ENCODE results near the gene CRISP3. TPM values are rescaled to one million over a fixed set of nuclear protein-coding genes. Genes with fewer than 3 reads are reported as not detected.

CRISP3 gene
- total and polyA plus RNA-seq, 10 of the 15 experiments (the other 5 are each of a cell fraction or from before 2014, with no cell fraction given) = not detected

DNA sequence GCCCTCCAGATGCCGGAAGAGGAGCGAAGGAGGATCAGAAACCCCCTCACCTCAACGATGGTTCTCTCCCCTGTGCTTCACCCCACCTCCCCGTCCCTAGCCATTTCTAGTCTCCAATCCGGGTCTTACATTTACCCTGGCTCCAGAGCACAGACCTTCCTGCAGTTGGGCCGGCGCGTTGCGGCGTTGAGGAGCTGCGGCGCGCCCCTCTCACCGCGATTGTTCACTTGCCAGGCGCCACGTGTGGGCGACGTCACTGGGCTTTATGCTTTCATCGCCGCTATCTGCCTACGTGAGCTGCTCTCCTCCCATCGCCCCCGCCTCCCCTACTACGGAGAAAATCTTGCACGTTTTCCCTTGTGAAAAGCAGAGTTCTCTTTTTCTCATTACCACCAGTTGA is 30.8 kb downstream of the CRISP3 start, which contains the start of gene CRISP2:
TSS of gene CRISP2 (minus strand) at position 198 of the 400 bp plus-strand sequence. CDS start 4,347 bp downstream, outside the sequence.
- Histone ChIP-seq H3K4me2 (ENCODE audit: control insufficient read depth, insufficient read depth) (no peak within 1 kb of the TSS), H3K79me2 (ENCODE audit: control insufficient read depth, insufficient read depth, low read length) (no peaks in the 10 kb centered on the region), H4K20me1 (ENCODE audit: control insufficient read depth, insufficient read depth) (no peaks in the 10 kb centered on the region), H3K9ac (ENCODE audit: control insufficient read depth, insufficient read depth, low read length) (no peak within 1 kb of the TSS), H3K27ac (ENCODE audit: control insufficient read depth, insufficient read depth) (no peak within 1 kb of the TSS), H2AFZ (ENCODE audit: control insufficient read depth, low read depth, low read length) (no peak within 1 kb of the TSS), H3K4me3 (no peak within 1 kb of the TSS), H3K36me3 (ENCODE audit: control insufficient read depth in 2 of 2, insufficient read depth in 2 of 2, low read length in 1 of 2) (no peaks in the 10 kb centered on the region), H3K9me3 (replicated peaks; ENCODE audit: control insufficient read depth, insufficient read depth, low read length) (no peaks in the 10 kb centered on the region), H3K27me3 (replicated peaks in 1 of 2; ENCODE audit: control insufficient read depth in 2 of 2, insufficient read depth in 2 of 2, low read length in 1 of 2) (no peaks in the 10 kb centered on the region), H3K4me1 (ENCODE audit: control insufficient read depth, insufficient read depth, low read length) (no peaks in the 10 kb centered on the region)
- intact Hi-C loops (cut with micrococcal nuclease; ENCODE audit: unreplicated experiment) = no loop called here
- RAD21 ChIA-PET (ENCODE audit: unreplicated experiment) = no interaction called here
- in situ Hi-C loops (cut with MboI) = no loop called here
- POLR2A ChIA-PET = no interaction called here
- SMC1A ChIA-PET (ENCODE audit: uncharacterized antibody, unreplicated experiment) = no interaction called here
- FAIRE-seq (no peak), DNase-seq (ENCODE audit: low read depth, low spot score) (no peak), ATAC-seq (no peak)
- 53% methylated on average over 25 of the region's 26 CpGs for WGBS (ENCODE audit: insufficient coverage, insufficient replicate concordance, low lambda C conversion rate, missing lambda C conversion rate)
- no TSS peak for BruUV-seq (replicated peaks)
- TF ChIP-seq EGR1 (IDR thresholded peaks at IDR 0.05; ENCODE audit: borderline replicate concordance in 1 of 2, low read depth in 2 of 2, low read length in 2 of 2) (no peak), ZNF24 (IDR thresholded peaks at IDR 0.05) (no peak), BMI1 (IDR thresholded peaks at IDR 0.05; ENCODE audit: borderline replicate concordance) (no peak), SMARCA5 (IDR thresholded peaks at IDR 0.05) (no peak), RAD51 (IDR thresholded peaks at IDR 0.05) (no peak), MYB (IDR thresholded peaks at IDR 0.05; ENCODE audit: borderline replicate concordance, low read depth, low read length) (no peak), BCL11A (IDR thresholded peaks at IDR 0.05; ENCODE audit: low read depth, low read length) (no peak), HDAC2 (IDR thresholded peaks at IDR 0.05) (no peak), JUND (IDR thresholded peaks at IDR 0.05; ENCODE audit: low read depth, low read length) (no peak), SIX5 (IDR thresholded peaks at IDR 0.05; ENCODE audit: low read depth, low read length, severe bottlenecking) (no peak), GATAD2B (conservative IDR thresholded peaks at IDR 0.05; ENCODE audit: low read depth) (no peak)
- TF ChIP-seq, protein P1, sequence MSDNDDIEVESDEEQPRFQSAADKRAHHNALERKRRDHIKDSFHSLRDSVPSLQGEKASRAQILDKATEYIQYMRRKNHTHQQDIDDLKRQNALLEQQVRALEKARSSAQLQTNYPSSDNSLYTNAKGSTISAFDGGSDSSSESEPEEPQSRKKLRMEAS (IDR thresholded peaks at IDR 0.05; ENCODE audit: low read depth, low read length) = no peak
- TF ChIP-seq, protein P2, sequence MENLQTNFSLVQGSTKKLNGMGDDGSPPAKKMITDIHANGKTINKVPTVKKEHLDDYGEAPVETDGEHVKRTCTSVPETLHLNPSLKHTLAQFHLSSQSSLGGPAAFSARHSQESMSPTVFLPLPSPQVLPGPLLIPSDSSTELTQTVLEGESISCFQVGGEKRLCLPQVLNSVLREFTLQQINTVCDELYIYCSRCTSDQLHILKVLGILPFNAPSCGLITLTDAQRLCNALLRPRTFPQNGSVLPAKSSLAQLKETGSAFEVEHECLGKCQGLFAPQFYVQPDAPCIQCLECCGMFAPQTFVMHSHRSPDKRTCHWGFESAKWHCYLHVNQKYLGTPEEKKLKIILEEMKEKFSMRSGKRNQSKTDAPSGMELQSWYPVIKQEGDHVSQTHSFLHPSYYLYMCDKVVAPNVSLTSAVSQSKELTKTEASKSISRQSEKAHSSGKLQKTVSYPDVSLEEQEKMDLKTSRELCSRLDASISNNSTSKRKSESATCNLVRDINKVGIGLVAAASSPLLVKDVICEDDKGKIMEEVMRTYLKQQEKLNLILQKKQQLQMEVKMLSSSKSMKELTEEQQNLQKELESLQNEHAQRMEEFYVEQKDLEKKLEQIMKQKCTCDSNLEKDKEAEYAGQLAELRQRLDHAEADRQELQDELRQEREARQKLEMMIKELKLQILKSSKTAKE (IDR thresholded peaks at IDR 0.05; ENCODE audit: low read depth, poor library complexity, severe bottlenecking) = no peak
- TF ChIP-seq, protein P3, sequence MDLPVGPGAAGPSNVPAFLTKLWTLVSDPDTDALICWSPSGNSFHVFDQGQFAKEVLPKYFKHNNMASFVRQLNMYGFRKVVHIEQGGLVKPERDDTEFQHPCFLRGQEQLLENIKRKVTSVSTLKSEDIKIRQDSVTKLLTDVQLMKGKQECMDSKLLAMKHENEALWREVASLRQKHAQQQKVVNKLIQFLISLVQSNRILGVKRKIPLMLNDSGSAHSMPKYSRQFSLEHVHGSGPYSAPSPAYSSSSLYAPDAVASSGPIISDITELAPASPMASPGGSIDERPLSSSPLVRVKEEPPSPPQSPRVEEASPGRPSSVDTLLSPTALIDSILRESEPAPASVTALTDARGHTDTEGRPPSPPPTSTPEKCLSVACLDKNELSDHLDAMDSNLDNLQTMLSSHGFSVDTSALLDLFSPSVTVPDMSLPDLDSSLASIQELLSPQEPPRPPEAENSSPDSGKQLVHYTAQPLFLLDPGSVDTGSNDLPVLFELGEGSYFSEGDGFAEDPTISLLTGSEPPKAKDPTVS (IDR thresholded peaks at IDR 0.05; ENCODE audit: low read depth, low read length) = no peak
- CTCF ChIA-PET = no interaction called here
